HepG2 (cell line): Measurements from ENCODE around the gene ABCC2. TPM values are rescaled to one million over a fixed set of nuclear protein-coding genes. Genes with fewer than 3 reads are reported as not detected.
A peak's percentile ranks its signal among the peaks of the same experiment; 100 is the strongest.

ENCODE experiments used
- CREB1 ChIP-seq, 2 experiments: fragments of 450-650 bp in 1 of 2; IDR thresholded peaks; 2 replicates each; pipeline ENCODE4 v1.6.1; 2016 to 2017; ENCODE audit warnings: control low read depth in 1 of 2, mild to moderate bottlenecking in 1 of 2, missing compliant biosample characterization in 1 of 2, missing genetic modification characterization in 1 of 2
- FOSL1 ChIP-seq: sonication (generic); formaldehyde crosslinking; IDR thresholded peaks from 2 replicates; pipeline ENCODE4 v1.9.0; 2021; ENCODE audit warnings: missing genetic modification reagents, borderline replicate concordance
- NPAS2 ChIP-seq: sonication (generic); formaldehyde crosslinking; IDR thresholded peaks from 2 replicates; pipeline ENCODE4 v1.8.0; 2022; ENCODE audit warnings: mild to moderate bottlenecking, missing genetic modification reagents, borderline replicate concordance
- PRMT3 ChIP-seq: sonication (generic); formaldehyde crosslinking; IDR thresholded peaks from 2 replicates; pipeline ENCODE4 v1.8.1; 2022; ENCODE audit warnings: low read depth, mild to moderate bottlenecking, moderate library complexity, missing genetic modification reagents, borderline replicate concordance
- RARG ChIP-seq: sonication (generic); formaldehyde crosslinking; IDR thresholded peaks from 2 replicates; pipeline ENCODE4 v1.4.0; 2020; ENCODE audit warnings: low read depth, mild to moderate bottlenecking, missing genetic modification reagents
- RFX1 ChIP-seq: fragments of 450-650 bp; IDR thresholded peaks from 2 replicates; pipeline ENCODE4 v1.6.1; 2017
- RXRB ChIP-seq: IDR thresholded peaks from 2 replicates; pipeline ENCODE4 v1.6.1; 2016; ENCODE audit warnings: borderline replicate concordance, missing genetic modification reagents, missing compliant biosample characterization
- SIN3B ChIP-seq: fragments of 150-350 bp; IDR thresholded peaks from 2 replicates; pipeline ENCODE4 v1.6.1; 2014; ENCODE audit warnings: low read length
- SMC3 ChIP-seq: IDR thresholded peaks from 2 replicates; pipeline ENCODE4 v1.6.1; 2011; ENCODE audit warnings: low read length, improper control_type of control experiment
- TFE3 ChIP-seq: IDR thresholded peaks from 2 replicates; pipeline ENCODE4 v1.6.1; 2016
- U2AF1 ChIP-seq: fragments of 200-400 bp; formaldehyde crosslinking; optimal IDR thresholded peaks from 2 replicates; pipeline ENCODE3; 2017; ENCODE audit warnings: mild to moderate bottlenecking, low read depth, low read length
- ZHX1 ChIP-seq: sonication (generic); formaldehyde crosslinking; IDR thresholded peaks from 2 replicates; pipeline ENCODE4 v1.8.1; 2022; ENCODE audit warnings: low read depth, mild to moderate bottlenecking, missing genetic modification reagents
- ZIK1 ChIP-seq: sonication (generic); formaldehyde crosslinking; IDR thresholded peaks from 2 replicates; pipeline ENCODE4 v1.5.0; 2020; ENCODE audit warnings: mild to moderate bottlenecking, low read depth, missing genetic modification reagents, borderline replicate concordance
- polyA plus RNA-seq, 8 experiments: library from polyadenylated mRNA; depleted of rRNA in 3 of 8; stranded (reverse) in 7 of 8; unstranded in 1 of 8; fragments of >200 nt; fragmentation: Illumina TruSeq in 4 of 8; extraction: Trizol in 4 of 8; gene quantifications; 2 replicates each; pipeline versions ENCODE4 v1.2.1 to v1.2.3, GENCODE V29; 2011 to 2016; ENCODE audit warnings: low read depth in 4 of 8, missing spikeins in 1 of 8, mixed read lengths in 1 of 8; ENCODE audit not compliant: insufficient read depth in 1 of 8
- total RNA-seq, 5 experiments: library from RNA; depleted of rRNA; stranded (reverse); fragments of >200 nt; fragmentation: Illumina TruSeq; extraction: Trizol; gene quantifications; 2 replicates each; pipeline ENCODE4 v1.2.3, GENCODE V29; 2016; ENCODE audit warnings: low read depth in 1 of 5
- TF ChIP-seq, protein P1 (sequence below): sonication (generic); formaldehyde crosslinking; IDR thresholded peaks from 2 replicates; pipeline ENCODE4 v1.5.0; 2020; ENCODE audit warnings: missing genetic modification reagents
- TF ChIP-seq, protein P2 (sequence below): IDR thresholded peaks from 2 replicates; pipeline ENCODE4 v1.6.1; 2016; ENCODE audit warnings: control low read depth
- TF ChIP-seq, protein P3 (sequence below): sonication (generic); formaldehyde crosslinking; IDR thresholded peaks from 2 replicates; pipeline ENCODE4 v1.5.0; 2020; ENCODE audit warnings: mild to moderate bottlenecking, missing genetic modification reagents, borderline replicate concordance
- TF ChIP-seq, protein P4 (sequence below): sonication (generic); formaldehyde crosslinking; IDR thresholded peaks from 2 replicates; pipeline ENCODE4 v1.8.0; 2022; ENCODE audit warnings: mild to moderate bottlenecking, missing genetic modification reagents, borderline replicate concordance

Gene ABCC2
- total and polyA plus RNA-seq, 2 of the 13 experiments (the other 11 are each of a cell fraction or from before 2014, with no cell fraction given): 181 to 497 TPM

- TF ChIP-seq ZIK1 (CRISPR knock-in tag) (no peak), RARG (CRISPR knock-in tag) (no peak), PRMT3 (no peak), TFE3 (CRISPR knock-in tag) (no peak), RXRB (CRISPR knock-in tag) (peak; percentile 18; the same call in 1 of the 2 replicates), RFX1 (no peak), SIN3B (0 out of 2 replicates have a peak, but pooled peaks have one; percentile 25), CREB1 (IDR thresholded peaks at IDR 0.05) (0 out of 2 replicates have a peak, but pooled peaks have one; percentile 8), CREB1 (CRISPR knock-in tag; IDR thresholded peaks at IDR 0.05) (no peak), FOSL1 (CRISPR knock-in tag) (no peak), SMC3 (peak; percentile 77), NPAS2 (CRISPR knock-in tag) (no peak), ZHX1 (CRISPR knock-in tag) (no peak), U2AF1 (peak; percentile 68)
- TF ChIP-seq, protein P1, sequence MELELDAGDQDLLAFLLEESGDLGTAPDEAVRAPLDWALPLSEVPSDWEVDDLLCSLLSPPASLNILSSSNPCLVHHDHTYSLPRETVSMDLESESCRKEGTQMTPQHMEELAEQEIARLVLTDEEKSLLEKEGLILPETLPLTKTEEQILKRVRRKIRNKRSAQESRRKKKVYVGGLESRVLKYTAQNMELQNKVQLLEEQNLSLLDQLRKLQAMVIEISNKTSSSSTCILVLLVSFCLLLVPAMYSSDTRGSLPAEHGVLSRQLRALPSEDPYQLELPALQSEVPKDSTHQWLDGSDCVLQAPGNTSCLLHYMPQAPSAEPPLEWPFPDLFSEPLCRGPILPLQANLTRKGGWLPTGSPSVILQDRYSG (CRISPR knock-in tag): no peak
- TF ChIP-seq, protein P2, sequence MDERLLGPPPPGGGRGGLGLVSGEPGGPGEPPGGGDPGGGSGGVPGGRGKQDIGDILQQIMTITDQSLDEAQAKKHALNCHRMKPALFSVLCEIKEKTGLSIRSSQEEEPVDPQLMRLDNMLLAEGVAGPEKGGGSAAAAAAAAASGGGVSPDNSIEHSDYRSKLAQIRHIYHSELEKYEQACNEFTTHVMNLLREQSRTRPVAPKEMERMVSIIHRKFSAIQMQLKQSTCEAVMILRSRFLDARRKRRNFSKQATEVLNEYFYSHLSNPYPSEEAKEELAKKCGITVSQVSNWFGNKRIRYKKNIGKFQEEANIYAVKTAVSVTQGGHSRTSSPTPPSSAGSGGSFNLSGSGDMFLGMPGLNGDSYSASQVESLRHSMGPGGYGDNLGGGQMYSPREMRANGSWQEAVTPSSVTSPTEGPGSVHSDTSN (CRISPR knock-in tag): no peak
- TF ChIP-seq, protein P3, sequence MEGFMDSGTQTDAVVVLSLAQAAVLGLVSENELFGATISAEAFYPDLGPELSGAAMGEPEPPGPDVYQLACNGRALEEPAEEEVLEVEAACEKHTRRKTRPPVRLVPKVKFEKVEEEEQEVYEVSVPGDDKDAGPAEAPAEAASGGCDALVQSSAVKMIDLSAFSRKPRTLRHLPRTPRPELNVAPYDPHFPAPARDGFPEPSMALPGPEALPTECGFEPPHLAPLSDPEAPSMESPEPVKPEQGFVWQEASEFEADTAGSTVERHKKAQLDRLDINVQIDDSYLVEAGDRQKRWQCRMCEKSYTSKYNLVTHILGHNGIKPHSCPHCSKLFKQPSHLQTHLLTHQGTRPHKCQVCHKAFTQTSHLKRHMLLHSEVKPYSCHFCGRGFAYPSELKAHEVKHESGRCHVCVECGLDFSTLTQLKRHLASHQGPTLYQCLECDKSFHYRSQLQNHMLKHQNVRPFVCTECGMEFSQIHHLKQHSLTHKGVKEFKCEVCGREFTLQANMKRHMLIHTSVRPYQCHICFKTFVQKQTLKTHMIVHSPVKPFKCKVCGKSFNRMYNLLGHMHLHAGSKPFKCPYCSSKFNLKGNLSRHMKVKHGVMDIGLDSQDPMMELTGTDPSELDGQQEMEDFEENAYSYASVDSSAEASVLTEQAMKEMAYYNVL (CRISPR knock-in tag): no peak
- TF ChIP-seq, protein P4, sequence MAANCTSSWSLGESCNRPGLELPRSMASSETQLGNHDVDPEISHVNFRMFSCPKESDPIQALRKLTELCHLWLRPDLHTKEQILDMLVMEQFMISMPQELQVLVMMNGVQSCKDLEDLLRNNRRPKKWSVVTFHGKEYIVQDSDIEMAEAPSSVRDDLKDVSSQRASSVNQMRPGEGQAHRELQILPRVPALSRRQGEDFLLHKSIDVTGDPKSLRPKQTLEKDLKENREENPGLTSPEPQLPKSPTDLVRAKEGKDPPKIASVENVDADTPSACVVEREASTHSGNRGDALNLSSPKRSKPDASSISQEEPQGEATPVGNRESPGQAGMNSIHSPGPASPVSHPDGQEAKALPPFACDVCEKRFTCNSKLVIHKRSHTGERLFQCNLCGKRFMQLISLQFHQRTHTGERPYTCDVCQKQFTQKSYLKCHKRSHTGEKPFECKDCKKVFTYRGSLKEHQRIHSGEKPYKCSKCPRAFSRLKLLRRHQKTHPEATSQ (CRISPR knock-in tag): no peak
These were observed 63.5 kb downstream of the ABCC2 start (continued) for GRCh38 chr10:99845837-99846382.
